Esophagus (tissue), 2 donors: ENCODE measurements around the gene ERC1. TPM values are rescaled to one million over a fixed set of nuclear protein-coding genes. Genes with fewer than 3 reads are reported as not detected.

ENCODE experiments used
- H3K27ac ChIP-seq, 2 donors: one replicate each; pipeline ENCODE4 v1.5.1; 2013; ENCODE audit warnings: low read depth in 2 of 2, mild to moderate bottlenecking in 2 of 2, inconsistent platforms in 1 of 2, low read length in 1 of 2, moderate library complexity in 1 of 2
- H3K27me3 ChIP-seq, 2 donors: one replicate each; pipeline ENCODE4 v1.6.1; 2013; ENCODE audit warnings: low read length in 2 of 2, control low read depth in 1 of 2, mild to moderate bottlenecking in 1 of 2; ENCODE audit not compliant: insufficient read depth in 2 of 2, control insufficient read depth in 1 of 2
- H3K36me3 ChIP-seq, 2 donors: one replicate each; pipeline ENCODE4 v1.6.1; 2013; ENCODE audit warnings: low read length in 1 of 2; ENCODE audit not compliant: control insufficient read depth in 2 of 2, insufficient read depth in 2 of 2
- H3K4me1 ChIP-seq, 2 donors: one replicate each; pipeline ENCODE4 v1.6.1; 2013; ENCODE audit warnings: low read length in 1 of 2; ENCODE audit not compliant: control insufficient read depth in 2 of 2, insufficient read depth in 2 of 2
- H3K4me3 ChIP-seq, 2 donors: one replicate each; pipeline ENCODE4 v1.5.1; 2013; ENCODE audit warnings: low read length in 2 of 2, mild to moderate bottlenecking in 2 of 2, low read depth in 1 of 2, moderate library complexity in 1 of 2
- H3K9me3 ChIP-seq, 2 donors: one replicate each; pipeline ENCODE4 v1.6.1; 2013; ENCODE audit warnings: mild to moderate bottlenecking in 2 of 2, low read depth in 1 of 2, low read length in 1 of 2, moderate library complexity in 1 of 2; ENCODE audit not compliant: control insufficient read depth in 2 of 2, insufficient read depth in 1 of 2
- WGBS, 2 donors: extraction: QIAGEN DNeasy Blood & Tissue Kit; methylation state at CpG; one replicate each; pipeline ENCODE4 v1.1.7; 2013; 5-methylcytosine and 5-hydroxymethylcytosine counted together
- polyA plus RNA-seq, 2 donors: library from polyadenylated mRNA; stranded (reverse); fragments of 200-250 nt; gene quantifications; one replicate each; pipeline ENCODE4 v1.2.3, GENCODE V29; 2013
- donor health status: healthy with polysubstance abuse.
- donor health status: Bipolar disorder and iron deficiency.

The ERC1 gene
- polyA plus RNA-seq, 2 donors = 6.4 to 8.7 TPM

DNA sequence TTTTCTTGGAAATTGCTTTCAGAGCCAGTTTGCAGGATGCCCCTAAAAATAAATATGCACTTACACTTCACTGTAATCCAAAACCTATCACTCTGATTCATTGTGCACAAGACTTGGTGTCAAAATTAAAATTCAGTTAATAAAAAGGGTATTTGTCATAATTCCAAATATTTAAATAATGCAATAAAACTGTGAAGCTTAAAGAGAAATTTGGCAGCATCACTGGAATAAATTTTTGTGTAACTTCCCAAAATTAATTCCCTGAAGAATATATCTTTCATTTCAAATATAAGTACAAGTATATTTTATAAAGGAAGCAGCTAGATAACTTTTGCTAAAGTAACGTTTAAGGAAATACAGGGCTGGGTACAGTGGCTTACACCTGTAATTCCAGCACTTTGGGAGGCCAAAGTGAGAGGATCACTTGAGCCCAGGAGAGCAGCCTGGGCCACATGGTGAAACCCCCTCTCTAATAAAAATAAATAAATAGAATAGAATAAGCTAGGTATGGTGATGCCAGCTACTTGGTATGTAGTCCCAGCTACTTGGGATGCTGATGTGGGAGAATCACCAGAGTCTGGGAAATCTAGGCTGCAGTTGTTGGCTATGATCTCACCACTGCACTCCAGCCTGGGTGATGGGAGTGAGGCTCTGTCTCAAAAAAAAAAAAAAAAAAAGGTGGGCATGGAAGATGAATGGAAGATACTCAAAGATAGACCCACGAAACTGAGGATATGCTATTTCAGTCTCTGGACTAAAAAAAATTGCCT lies 369.6 kb downstream of the ERC1 start:
- no peaks in the 10 kb centered on the region for H3K27me3 ChIP-seq
- H3K9me3 ChIP-seq = no peaks in the 10 kb centered on the region
- no peaks in the 10 kb centered on the region for H3K36me3 ChIP-seq
- no peaks in the 10 kb centered on the region for H3K4me1 ChIP-seq
- 83 to 89% methylated on average over 2 of the region's 2 CpGs for WGBS, 2 donors
- no peak overlapping the region for H3K27ac ChIP-seq
- no peak overlapping the region for H3K4me3 ChIP-seq

GRCh38 chr12:1362143-1362662 lies 371.2 kb downstream of the ERC1 start:
- H3K4me1 ChIP-seq = no peaks in the 10 kb centered on the region
- no peaks in the 10 kb centered on the region for H3K36me3 ChIP-seq
- no peak overlapping the region for H3K27ac ChIP-seq
- 92 to 95% methylated on average over 6 of the region's 6 CpGs for WGBS, 2 donors
- no peak overlapping the region for H3K4me3 ChIP-seq
- H3K27me3 ChIP-seq = no peaks in the 10 kb centered on the region
- no peaks in the 10 kb centered on the region for H3K9me3 ChIP-seq

- no peak overlapping the region for H3K4me3 ChIP-seq
- H3K9me3 ChIP-seq = no peaks in the 10 kb centered on the region
- no peaks in the 10 kb centered on the region for H3K4me1 ChIP-seq
- H3K36me3 ChIP-seq = no peaks in the 10 kb centered on the region
- H3K27ac ChIP-seq = no peak overlapping the region
- no peaks in the 10 kb centered on the region for H3K27me3 ChIP-seq
- 96 to 100% methylated on average over 1 of the region's 1 CpG for whole genome bisulfite sequencing, 2 donors
Measured at GRCh38 chr12:1365703-1366102, 374.7 kb downstream of the ERC1 start.

DNA sequence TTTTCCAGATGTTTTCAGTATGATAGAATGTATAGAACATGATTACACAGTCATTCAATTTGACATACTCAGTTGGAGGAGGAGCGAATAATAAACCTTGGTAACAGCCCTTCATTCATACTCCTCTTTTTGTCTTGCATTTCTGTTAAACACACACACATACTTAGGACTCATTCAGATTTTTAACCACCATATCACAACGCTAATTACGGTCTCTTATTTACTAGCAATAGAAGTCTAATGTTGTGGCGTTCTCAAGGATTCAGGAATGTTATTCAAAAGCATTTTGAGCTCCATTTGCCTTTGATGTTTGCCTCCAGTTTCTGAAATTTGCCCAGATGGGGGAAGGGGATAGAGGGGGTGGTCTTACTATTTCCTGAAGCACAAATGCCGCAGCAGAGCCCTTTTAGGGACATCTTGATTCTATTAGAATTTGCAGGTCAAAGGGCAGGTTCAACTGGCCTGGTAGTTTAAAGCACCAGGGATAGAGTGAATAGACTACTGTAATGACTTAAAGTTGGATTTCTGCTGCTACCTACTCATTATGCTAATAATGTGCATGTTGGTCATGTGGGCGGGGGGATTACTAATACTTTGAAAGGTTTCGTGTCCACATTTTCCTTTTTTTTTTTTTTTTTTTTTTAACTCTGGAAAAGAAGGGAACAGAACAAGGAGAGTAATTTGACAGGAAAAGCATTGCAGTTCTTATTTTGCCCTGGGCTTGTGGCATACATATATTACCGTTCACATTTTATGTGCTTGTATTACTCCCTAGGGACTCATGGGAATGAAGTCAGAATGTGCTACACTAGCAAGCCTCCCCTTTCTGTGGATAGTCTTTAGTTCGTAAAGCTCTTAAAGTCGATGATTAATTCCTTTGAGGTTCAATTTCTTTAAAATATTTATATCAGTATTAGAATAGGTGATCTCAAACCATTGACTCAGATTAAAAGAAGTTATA lies 376.6 kb downstream of the ERC1 start:
- Histone ChIP-seq H3K27ac (no peak overlapping the region), H3K4me3 (no peak overlapping the region)
- WGBS, 2 donors = 90% methylated on average over 10 of the region's 10 CpGs

DNA sequence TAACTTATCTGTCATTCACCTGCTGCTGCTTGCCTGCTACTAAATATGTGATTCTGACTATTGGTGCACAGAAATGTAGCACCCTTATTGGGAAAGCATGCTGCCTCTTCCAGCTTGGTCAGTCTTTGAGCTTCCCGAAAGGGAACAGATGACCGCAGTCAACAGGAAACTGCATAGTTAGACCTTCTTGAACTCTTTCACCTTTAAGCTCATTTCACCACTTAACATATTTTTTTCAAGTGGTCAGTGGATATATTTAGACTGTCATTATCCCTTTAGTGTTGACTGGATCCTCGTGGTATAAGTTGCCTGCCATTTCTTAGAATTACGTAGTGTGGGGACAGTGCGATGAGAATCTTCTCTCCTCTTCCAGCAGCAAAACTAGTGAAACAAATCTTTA lies 378.4 kb downstream of the ERC1 start:
- Histone ChIP-seq H3K27me3 (no peaks in the 10 kb centered on the region), H3K36me3 (peaks cover 0 to 2% of the 10 kb centered on the region in 2 donors), H3K9me3 (no peaks in the 10 kb centered on the region), H3K4me3 (no peak overlapping the region), H3K4me1 (no peaks in the 10 kb centered on the region), H3K27ac (no peak overlapping the region)
- WGBS, 2 donors = 85 to 87% methylated on average over 5 of the region's 5 CpGs

More for the DNA sequence above, 376.6 kb downstream of the ERC1 start:
- Histone ChIP-seq H3K9me3 (no peaks in the 10 kb centered on the region), H3K4me1 (no peaks in the 10 kb centered on the region), H3K36me3 (peaks cover 0 to 2% of the 10 kb centered on the region in 2 donors), H3K27me3 (no peaks in the 10 kb centered on the region)

DNA sequence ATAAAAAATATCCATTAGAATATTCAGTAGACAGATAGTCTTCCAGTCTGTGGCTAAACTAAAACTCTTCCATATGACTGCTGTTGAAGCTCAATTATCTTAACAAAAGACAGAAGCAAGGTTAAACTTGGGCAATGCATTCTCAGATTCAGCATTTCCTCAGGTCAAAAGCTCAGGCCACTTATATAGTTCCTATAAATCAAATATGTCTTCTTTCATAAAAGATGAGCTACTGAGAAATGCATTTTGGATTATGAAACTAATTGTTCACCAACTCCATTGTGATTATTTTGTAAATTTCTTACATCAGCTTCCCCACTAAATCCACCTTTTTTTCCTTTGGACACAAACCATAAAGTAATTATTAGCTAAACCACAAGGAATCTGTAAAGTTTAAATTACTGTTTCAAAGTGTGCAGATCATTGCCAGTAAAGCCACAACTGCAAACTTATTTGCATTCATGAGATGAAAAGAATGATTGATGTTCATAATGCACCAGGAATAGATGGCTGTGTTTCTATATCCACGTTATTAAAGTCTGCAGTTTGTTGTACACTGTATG lies 379.0 kb downstream of the ERC1 start:
- no peak overlapping the region for H3K27ac ChIP-seq
- no peaks in the 10 kb centered on the region for H3K4me1 ChIP-seq
- no peaks in the 10 kb centered on the region for H3K9me3 ChIP-seq
- WGBS, 2 donors = 59 to 70% methylated on average over 1 of the region's 1 CpG
- H3K36me3 ChIP-seq = peaks cover 0 to 2% of the 10 kb centered on the region in 2 donors
- no peaks in the 10 kb centered on the region for H3K27me3 ChIP-seq
- H3K4me3 ChIP-seq = no peak overlapping the region

DNA sequence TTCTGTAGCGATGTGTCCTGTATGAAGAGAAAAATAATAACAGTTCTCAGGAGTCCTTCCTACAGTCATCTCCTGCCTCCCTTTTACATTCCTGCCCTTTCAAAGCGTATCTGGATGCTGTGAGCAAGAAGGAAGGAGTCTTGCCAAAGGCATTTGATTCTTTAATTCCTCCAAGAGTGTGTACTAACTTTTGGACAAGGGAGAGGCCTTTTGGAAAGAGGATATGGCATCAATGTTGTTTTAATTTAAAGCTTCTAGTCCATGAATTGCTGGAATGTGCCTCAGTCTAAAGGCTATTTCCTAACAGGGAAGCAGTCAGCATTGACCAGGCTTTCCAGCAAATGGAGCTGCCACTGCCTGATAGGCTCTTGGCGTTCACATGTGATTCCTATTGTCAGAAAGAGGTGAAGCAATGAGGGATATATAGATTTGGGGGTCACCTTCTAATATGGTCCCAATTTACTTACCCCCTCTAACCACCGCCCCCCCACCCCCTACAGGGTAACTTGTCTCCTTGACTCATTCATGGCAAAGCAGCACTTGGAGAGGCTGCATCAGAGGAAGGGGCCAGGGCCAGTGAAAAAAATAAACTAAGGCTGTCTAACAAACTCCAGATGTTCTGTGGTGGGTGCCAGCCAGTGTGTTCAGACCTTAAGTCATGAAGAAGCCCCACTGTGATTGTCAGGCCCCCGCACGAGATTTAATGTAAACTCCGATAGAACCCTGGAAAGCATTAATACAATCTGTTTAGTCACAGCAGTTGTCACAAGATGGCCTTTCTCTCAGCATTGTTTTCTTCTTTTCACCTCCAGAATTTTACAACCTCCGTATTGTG lies 383.1 kb downstream of the ERC1 start:
- H3K4me3 ChIP-seq = no peak overlapping the region
- H3K9me3 ChIP-seq = no peaks in the 10 kb centered on the region
- H3K4me1 ChIP-seq = no peaks in the 10 kb centered on the region
- H3K36me3 ChIP-seq = peaks cover 0 to 8% of the 10 kb centered on the region in 2 donors
- WGBS, 2 donors = 66 to 77% methylated on average over 8 of the region's 8 CpGs
- no peaks in the 10 kb centered on the region for H3K27me3 ChIP-seq
- no peak overlapping the region for H3K27ac ChIP-seq

- Histone ChIP-seq H3K4me3 (no peak overlapping the region), H3K9me3 (no peaks in the 10 kb centered on the region), H3K4me1 (no peaks in the 10 kb centered on the region), H3K27ac (no peak overlapping the region), H3K27me3 (no peaks in the 10 kb centered on the region), H3K36me3 (peaks cover 0 to 8% of the 10 kb centered on the region in 2 donors)
- 85 to 93% methylated on average over 6 of the region's 6 CpGs for WGBS, 2 donors
Measured at GRCh38 chr12:1375323-1375722, 384.3 kb downstream of the ERC1 start.

GRCh38 chr12:1377117-1377516 lies 386.1 kb downstream of the ERC1 start:
- H3K4me1 ChIP-seq = no peaks in the 10 kb centered on the region
- no peak overlapping the region for H3K27ac ChIP-seq
- no peaks in the 10 kb centered on the region for H3K9me3 ChIP-seq
- WGBS, 2 donors = 95 to 97% methylated on average over 5 of the region's 5 CpGs
- H3K4me3 ChIP-seq = no peak overlapping the region
- H3K27me3 ChIP-seq = no peaks in the 10 kb centered on the region
- H3K36me3 ChIP-seq = peaks cover 0 to 8% of the 10 kb centered on the region in 2 donors
